HepG2 (cell line): ENCODE data around the gene SPACA6. TPM values are rescaled to one million over a fixed set of nuclear protein-coding genes. Genes with fewer than 3 reads are reported as not detected.

Experiments used
- ATAC-seq: fragments of 200-7000 bp; cut with Tn5 transposase; 3 replicates; pipeline ENCODE4 v1.9.1; 2020; ENCODE audit warnings: mild to moderate bottlenecking, moderate library complexity
- BruUV-seq: library from RNA; stranded (reverse); fragments of 400-500 nt; replicated peaks from 2 replicates; lab custom pipeline; 2021; lab: Mats Ljungman, UMichigan
- CTCF ChIA-PET: fragments of 300-600 bp; formaldehyde crosslinking; extraction: SDS; loops from one replicate; lab custom pipeline; 2021; ENCODE audit warnings: low total read pairs, inconsistent platforms, low intra/inter-chr PET ratio; lab: Yijun Ruan, JAX
- POLR2A ChIA-PET: fragments of 350-600 bp; sonication (Branson Sonifier 250); formaldehyde crosslinking; loops from one replicate; lab custom pipeline; 2020; ENCODE audit warnings: antibody characterized with exemption, inconsistent platforms; lab: Yijun Ruan, JAX
- DNase-seq: peaks from one replicate; pipeline ENCODE4 v3.0.0-alpha.2; 2015; ENCODE audit warnings: low spot score
- FAIRE-seq: peaks from 3 replicates; lab custom pipeline; 2011; peaks lifted over from hg19 to GRCh38; lab: Jason Lieb, UNC
- H2AFZ ChIP-seq: one replicate; pipeline ENCODE4 v1.6.1; 2011; ENCODE audit warnings: low read length, inconsistent platforms
- H3K27ac ChIP-seq: fragments of 300-600 bp; 3 replicates; pipeline ENCODE4 v1.8.0; 2011; ENCODE audit warnings: mixed run types, mild to moderate bottlenecking, mixed read lengths, low read length, inconsistent platforms; ENCODE audit not compliant: insufficient read depth; ENCODE audit errors: extremely low read length
- H3K27me3 ChIP-seq, 2 experiments: fragments of 200-600 bp in 1 of 2; 2 replicates in 1 of 2; 3 replicates in 1 of 2; pipeline versions ENCODE4 v1.6.0 to v1.8.0; 2011; ENCODE audit warnings: low read length in 2 of 2, mild to moderate bottlenecking in 2 of 2, moderate library complexity in 2 of 2, inconsistent platforms in 1 of 2; ENCODE audit not compliant: insufficient read depth in 2 of 2, control insufficient read depth in 1 of 2
- H3K36me3 ChIP-seq, 2 experiments: fragments of 200-600 bp in 1 of 2; replicated peaks in 1 of 2; 2 replicates in 1 of 2; 3 replicates in 1 of 2; pipeline versions ENCODE4 v1.5.1 to v1.8.0; 2011; ENCODE audit warnings: low read length in 2 of 2, inconsistent platforms in 1 of 2; ENCODE audit not compliant: insufficient read depth in 2 of 2, control insufficient read depth in 1 of 2
- H3K4me1 ChIP-seq: 2 replicates; pipeline ENCODE4 v1.5.1; 2012; ENCODE audit warnings: low read length, inconsistent platforms; ENCODE audit not compliant: insufficient read depth
- H3K4me2 ChIP-seq: 2 replicates; pipeline ENCODE4 v1.6.0; 2011; ENCODE audit warnings: low read depth, low read length, inconsistent platforms
- H3K4me3 ChIP-seq, 3 experiments: fragments of 200-600 bp in 1 of 3; sonication (generic), shearing (Covaris generic) in 1 of 3; replicated peaks in 1 of 3; 2 replicates each; pipeline ENCODE4 v1.5.1; 2011 to 2016; ENCODE audit warnings: low read length in 3 of 3, inconsistent platforms in 2 of 3, low read depth in 2 of 3, mild to moderate bottlenecking in 2 of 3, control low read depth in 1 of 3, mixed read lengths in 1 of 3; ENCODE audit not compliant: insufficient read depth in 1 of 3
- H3K79me2 ChIP-seq: one replicate; pipeline ENCODE4 v1.6.1; 2011; ENCODE audit warnings: low read length, inconsistent platforms; ENCODE audit not compliant: insufficient read depth
- H3K9ac ChIP-seq: 2 replicates; pipeline ENCODE4 v1.6.0; 2011; ENCODE audit warnings: mild to moderate bottlenecking, low read depth, low read length, inconsistent platforms; ENCODE audit not compliant: insufficient read depth
- H3K9me3 ChIP-seq: 2 replicates; pipeline ENCODE4 v1.5.1; 2012; ENCODE audit warnings: mild to moderate bottlenecking, low read length
- H4K20me1 ChIP-seq: 2 replicates; pipeline ENCODE4 v1.6.0; 2011; ENCODE audit warnings: inconsistent platforms, mild to moderate bottlenecking, low read length, moderate library complexity; ENCODE audit not compliant: insufficient read depth
- MAFF ChIP-seq: IDR thresholded peaks from 2 replicates; pipeline ENCODE4 v1.6.1; 2011; ENCODE audit warnings: low read depth, low read length, improper control_type of control experiment
- MLLT10 ChIP-seq: sonication (generic); formaldehyde crosslinking; IDR thresholded peaks from 2 replicates; pipeline ENCODE4 v1.4.0; 2020; ENCODE audit warnings: missing genetic modification reagents
- MNT ChIP-seq: fragments of 450-650 bp; IDR thresholded peaks from 2 replicates; pipeline ENCODE4 v1.6.1; 2016
- NFYC ChIP-seq: IDR thresholded peaks from 2 replicates; pipeline ENCODE4 v1.6.1; 2016; ENCODE audit warnings: missing genetic modification reagents, missing compliant biosample characterization
- TCF12 ChIP-seq, 2 experiments: fragments of 450-650 bp in 1 of 2; sonication (generic) in 1 of 2; formaldehyde crosslinking in 1 of 2; IDR thresholded peaks; 2 replicates each; pipeline versions ENCODE4 v1.6.1 to v1.8.0; 2017 to 2022; ENCODE audit warnings: antibody characterized with exemption in 1 of 2, mild to moderate bottlenecking in 1 of 2, missing genetic modification reagents in 1 of 2, moderate library complexity in 1 of 2
- ZBTB2 ChIP-seq: sonication (generic); formaldehyde crosslinking; IDR thresholded peaks from 2 replicates; pipeline ENCODE4 v1.8.0; 2022; ENCODE audit warnings: low read depth, missing genetic modification reagents
- ZBTB42 ChIP-seq: sonication (generic); formaldehyde crosslinking; IDR thresholded peaks from 2 replicates; pipeline ENCODE4 v1.5.0; 2020; ENCODE audit warnings: mild to moderate bottlenecking, missing genetic modification reagents
- ZNF550 ChIP-seq: sonication (generic); formaldehyde crosslinking; IDR thresholded peaks from 2 replicates; pipeline ENCODE4 v1.4.0; 2020; ENCODE audit warnings: mild to moderate bottlenecking, missing genetic modification reagents, borderline replicate concordance
- WGBS: methylation state at CpG from one replicate; pipeline ENCODE4 v1.1.6; 2017; ENCODE audit warnings: low lambda C conversion rate; 5-methylcytosine and 5-hydroxymethylcytosine counted together
- in situ Hi-C: cut with HindIII; loops from 2 replicates; pipeline ENCODE4 v1.10.0; 2017; ENCODE audit warnings: low pct_unique_long_range_greater_than_20kb; ENCODE audit not compliant: extremely low pct_ligation_motif_present
- intact Hi-C: fragments of 100-400 bp; cut with micrococcal nuclease; formaldehyde crosslinking; loops from one replicate; pipeline ENCODE4 v1.10.0; 2022; ENCODE audit not compliant: unreplicated experiment
- polyA plus RNA-seq, 8 experiments: library from polyadenylated mRNA; depleted of rRNA in 3 of 8; stranded (reverse) in 7 of 8; unstranded in 1 of 8; fragments of >200 nt; fragmentation: Illumina TruSeq in 4 of 8; extraction: Trizol in 4 of 8; gene quantifications; 2 replicates each; pipeline versions ENCODE4 v1.2.1 to v1.2.3, GENCODE V29; 2011 to 2016; ENCODE audit warnings: low read depth in 4 of 8, missing spikeins in 1 of 8, mixed read lengths in 1 of 8; ENCODE audit not compliant: insufficient read depth in 1 of 8
- total RNA-seq, 5 experiments: library from RNA; depleted of rRNA; stranded (reverse); fragments of >200 nt; fragmentation: Illumina TruSeq; extraction: Trizol; gene quantifications; 2 replicates each; pipeline ENCODE4 v1.2.3, GENCODE V29; 2016; ENCODE audit warnings: low read depth in 1 of 5

Gene SPACA6
- total and polyA plus RNA-seq, 2 of the 13 experiments (the other 11 are each of a cell fraction or from before 2014, with no cell fraction given) = 1.4 to 2.2 TPM

- TF ChIP-seq MAFF (no peak), MLLT10 (no peak), ZBTB2 (CRISPR knock-in tag) (no peak)
Measured at GRCh38 chr19:51751655-51752054, 58.5 kb downstream of the SPACA6 start, which contains the start of gene FPR1 (continued).

GRCh38 chr19:51754109-51754508 lies 61.0 kb downstream of the SPACA6 start:
- WGBS = 27% methylated on average over 5 of the region's 6 CpGs

More at GRCh38 chr19:51754109-51754508, 61.0 kb downstream of the SPACA6 start:
- H3K4me3 ChIP-seq = no peak overlapping the region
- no peaks in the 10 kb centered on the region; the same call in 1 of the 2 replicates for H3K9me3 ChIP-seq
- ChIA-PET CTCF (no interaction called here), POLR2A (no interaction called here)
- no peak overlapping the region for H3K4me2 ChIP-seq
- TF ChIP-seq NFYC (CRISPR knock-in tag) = no peak
- no peak for TF ChIP-seq MNT
- no peak for TF ChIP-seq ZBTB42 (CRISPR knock-in tag)
- no peak for TF ChIP-seq TCF12 (IDR thresholded peaks at IDR 0.05)
- TF ChIP-seq TCF12 (CRISPR knock-in tag; IDR thresholded peaks at IDR 0.05) = no peak
- no peak for TF ChIP-seq ZNF550 (CRISPR knock-in tag)
- H3K27me3 ChIP-seq = no peaks in the 10 kb centered on the region; a peak in 1 of 5 replicates
- H3K4me1 ChIP-seq = no peaks in the 10 kb centered on the region
- H3K9ac ChIP-seq = no peak overlapping the region
- intact Hi-C loops = no loop called here
- H3K36me3 ChIP-seq = no peaks in the 10 kb centered on the region
- no peak overlapping the region for H2AFZ ChIP-seq
- BruUV-seq = no TSS peak
- DNase-seq (no peak), ATAC-seq (no peak), FAIRE-seq (no peak)
- H3K27ac ChIP-seq = no peak overlapping the region
- no peaks in the 10 kb centered on the region for H3K79me2 ChIP-seq
- H4K20me1 ChIP-seq = no peaks in the 10 kb centered on the region
- in situ Hi-C loops = no loop called here
